Neural cell (in vitro differentiated cells): ENCODE results near the gene EEF1AKMT3. TPM values are rescaled to one million over a fixed set of nuclear protein-coding genes. Genes with fewer than 3 reads are reported as not detected.

Experiments used
- H2AFZ ChIP-seq: fragments of 200-600, 300-800 bp; sonication (generic), shearing (Covaris generic); 2 replicates; pipeline ENCODE4 v1.6.0; 2014; ENCODE audit warnings: low read depth, mild to moderate bottlenecking, antibody characterized with exemption, low read length, moderate library complexity
- H3F3A ChIP-seq: fragments of 200-600 bp; shearing (Covaris generic); 2 replicates; pipeline ENCODE4 v1.6.1; 2016; ENCODE audit warnings: mild to moderate bottlenecking, moderate library complexity, mixed read lengths, antibody characterized with exemption, low read length; ENCODE audit not compliant: insufficient read depth, poor library complexity, severe bottlenecking
- H3K27ac ChIP-seq: fragments of 200-600, 300-800 bp; sonication (generic), shearing (Covaris generic); 2 replicates; pipeline ENCODE4 v1.5.1; 2014; ENCODE audit warnings: mild to moderate bottlenecking, low read length, moderate library complexity
- H3K27me3 ChIP-seq: fragments of 300-800, 200-600 bp; sonication (generic), shearing (Covaris generic); 2 replicates; pipeline ENCODE4 v1.6.0; 2014; ENCODE audit warnings: mild to moderate bottlenecking, low read depth, low read length, moderate library complexity; ENCODE audit not compliant: insufficient read depth
- H3K36me3 ChIP-seq: fragments of 300-800, 200-600 bp; sonication (generic), shearing (Covaris generic); 2 replicates; pipeline ENCODE4 v1.5.1; 2014; ENCODE audit warnings: mild to moderate bottlenecking, antibody characterized with exemption, low read length, moderate library complexity; ENCODE audit not compliant: insufficient read depth
- H3K4me2 ChIP-seq: fragments of 300-800, 200-600 bp; sonication (generic), shearing (Covaris generic); 2 replicates; pipeline ENCODE4 v1.6.0; 2014; ENCODE audit warnings: mild to moderate bottlenecking, low read length
- H3K4me3 ChIP-seq: fragments of 300-800, 200-600 bp; sonication (generic), shearing (Covaris generic); 2 replicates; pipeline ENCODE4 v1.5.1; 2014; ENCODE audit warnings: mild to moderate bottlenecking, low read length, moderate library complexity
- H3K79me2 ChIP-seq: fragments of 200-600 bp; shearing (Covaris generic); replicated peaks from 2 replicates; pipeline ENCODE4 v1.6.0; 2014; ENCODE audit warnings: mild to moderate bottlenecking, low read length, moderate library complexity; ENCODE audit not compliant: insufficient read depth
- H3K9ac ChIP-seq: fragments of 300-800, 200-600 bp; sonication (generic), shearing (Covaris generic); 2 replicates; pipeline ENCODE4 v1.6.1; 2016; ENCODE audit warnings: mild to moderate bottlenecking, low read length, mixed read lengths
- H3K9me2 ChIP-seq: fragments of 200-600 bp; shearing (Covaris generic); 2 replicates; pipeline ENCODE4 v1.6.1; 2016; ENCODE audit warnings: mild to moderate bottlenecking, low read length, mixed read lengths; ENCODE audit not compliant: insufficient read depth
- H3K9me3 ChIP-seq: fragments of 200-600, 300-800 bp; sonication (generic), shearing (Covaris generic); 2 replicates; pipeline ENCODE4 v1.6.1; 2016; ENCODE audit warnings: mild to moderate bottlenecking, mixed run types, low read length, moderate library complexity, mixed read lengths
- H4K20me1 ChIP-seq: fragments of 200-600 bp; shearing (Covaris generic); 2 replicates; pipeline ENCODE4 v1.6.1; 2016; ENCODE audit warnings: mild to moderate bottlenecking, mixed run types; ENCODE audit not compliant: insufficient read depth
- CTCF ChIP-seq: fragments of 450-650 bp; IDR thresholded peaks from 2 replicates; pipeline ENCODE4 v1.5.1; 2014; ENCODE audit warnings: antibody characterized with exemption, mild to moderate bottlenecking, moderate library complexity; ENCODE audit not compliant: poor library complexity, severe bottlenecking
- EP300 ChIP-seq: fragments of 450-650 bp; conservative IDR thresholded peaks from 2 replicates; pipeline ENCODE4 v1.6.1; 2014; ENCODE audit warnings: antibody characterized with exemption, mild to moderate bottlenecking, moderate library complexity; ENCODE audit not compliant: poor library complexity, severe bottlenecking
- EZH2 ChIP-seq: fragments of 200-600, 300-800 bp; shearing (Covaris generic), sonication (generic); IDR thresholded peaks from 2 replicates; pipeline ENCODE4 v1.6.1; 2014; ENCODE audit warnings: antibody characterized with exemption, low read length, borderline replicate concordance, mild to moderate bottlenecking; ENCODE audit not compliant: insufficient read depth, poor library complexity, severe bottlenecking
- MXI1 ChIP-seq: fragments of 450-650 bp; conservative IDR thresholded peaks from 2 replicates; pipeline ENCODE4 v1.6.1; 2014; ENCODE audit warnings: antibody characterized with exemption, mild to moderate bottlenecking; ENCODE audit not compliant: poor library complexity, severe bottlenecking
- POLR2AphosphoS5 ChIP-seq: IDR thresholded peaks from 2 replicates; pipeline ENCODE4 v1.6.1; 2012
- RAD21 ChIP-seq: fragments of 450-650 bp; conservative IDR thresholded peaks from 2 replicates; pipeline ENCODE4 v1.6.1; 2014; ENCODE audit warnings: antibody characterized with exemption, mild to moderate bottlenecking, moderate library complexity
- SMC3 ChIP-seq: fragments of 450-650 bp; conservative IDR thresholded peaks from 2 replicates; pipeline ENCODE4 v1.6.1; 2014; ENCODE audit warnings: antibody characterized with exemption, mild to moderate bottlenecking, moderate library complexity; ENCODE audit not compliant: poor library complexity
- TAF1 ChIP-seq: IDR thresholded peaks from 2 replicates; pipeline ENCODE4 v1.6.1; 2012; ENCODE audit warnings: low read depth
- polyA plus RNA-seq: library from polyadenylated mRNA; depleted of rRNA; stranded (reverse); fragments of >200 nt; gene quantifications from 2 replicates; pipeline ENCODE4 v1.2.3, GENCODE V29; 2014
- TF ChIP-seq, protein P1 (sequence below): IDR thresholded peaks from 2 replicates; pipeline ENCODE4 v1.6.1; 2012; ENCODE audit warnings: borderline replicate concordance

Gene EEF1AKMT3
- polyA plus RNA-seq, 1 donor from 2014 or later = 1.6 TPM

DNA sequence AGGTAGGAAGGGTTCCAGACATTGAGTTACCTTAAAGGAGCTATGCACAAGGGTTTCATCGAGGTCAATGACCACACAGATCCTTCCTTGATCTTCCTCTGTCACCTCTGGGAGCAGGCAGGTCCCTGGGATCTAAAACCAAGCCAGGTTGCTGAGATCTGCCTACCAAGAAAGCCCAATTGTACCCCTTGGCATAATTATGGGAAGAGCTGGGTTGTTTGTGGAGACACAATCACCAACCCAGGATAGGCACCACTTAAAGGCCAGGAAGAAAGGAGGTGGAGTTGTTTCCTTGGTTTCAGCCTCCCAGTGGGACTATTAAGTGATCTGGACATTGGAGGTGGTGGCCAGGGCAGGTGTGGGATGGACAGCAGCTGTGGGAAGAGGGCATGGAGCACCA, 54.6 kb downstream of the EEF1AKMT3 start:
- no peak overlapping the region for H2AFZ ChIP-seq
- H3K27ac ChIP-seq = no peak overlapping the region
- no peak overlapping the region for H3K4me2 ChIP-seq
- H3F3A ChIP-seq = no peaks in the 10 kb centered on the region
- no peak overlapping the region for H3K4me3 ChIP-seq
- no peaks in the 10 kb centered on the region for H3K36me3 ChIP-seq
- H3K79me2 ChIP-seq = peaks cover 30% of the 10 kb centered on the region
- H3K9me2 ChIP-seq = no peaks in the 10 kb centered on the region
- no peaks in the 10 kb centered on the region for H3K27me3 ChIP-seq
- no peak overlapping the region for H3K9ac ChIP-seq
- H3K9me3 ChIP-seq = no peaks in the 10 kb centered on the region
- no peak for TF ChIP-seq MXI1
- TF ChIP-seq EP300 = no peak
- no peak for TF ChIP-seq TAF1
- TF ChIP-seq SMC3 = no peak
- TF ChIP-seq, protein P1, sequence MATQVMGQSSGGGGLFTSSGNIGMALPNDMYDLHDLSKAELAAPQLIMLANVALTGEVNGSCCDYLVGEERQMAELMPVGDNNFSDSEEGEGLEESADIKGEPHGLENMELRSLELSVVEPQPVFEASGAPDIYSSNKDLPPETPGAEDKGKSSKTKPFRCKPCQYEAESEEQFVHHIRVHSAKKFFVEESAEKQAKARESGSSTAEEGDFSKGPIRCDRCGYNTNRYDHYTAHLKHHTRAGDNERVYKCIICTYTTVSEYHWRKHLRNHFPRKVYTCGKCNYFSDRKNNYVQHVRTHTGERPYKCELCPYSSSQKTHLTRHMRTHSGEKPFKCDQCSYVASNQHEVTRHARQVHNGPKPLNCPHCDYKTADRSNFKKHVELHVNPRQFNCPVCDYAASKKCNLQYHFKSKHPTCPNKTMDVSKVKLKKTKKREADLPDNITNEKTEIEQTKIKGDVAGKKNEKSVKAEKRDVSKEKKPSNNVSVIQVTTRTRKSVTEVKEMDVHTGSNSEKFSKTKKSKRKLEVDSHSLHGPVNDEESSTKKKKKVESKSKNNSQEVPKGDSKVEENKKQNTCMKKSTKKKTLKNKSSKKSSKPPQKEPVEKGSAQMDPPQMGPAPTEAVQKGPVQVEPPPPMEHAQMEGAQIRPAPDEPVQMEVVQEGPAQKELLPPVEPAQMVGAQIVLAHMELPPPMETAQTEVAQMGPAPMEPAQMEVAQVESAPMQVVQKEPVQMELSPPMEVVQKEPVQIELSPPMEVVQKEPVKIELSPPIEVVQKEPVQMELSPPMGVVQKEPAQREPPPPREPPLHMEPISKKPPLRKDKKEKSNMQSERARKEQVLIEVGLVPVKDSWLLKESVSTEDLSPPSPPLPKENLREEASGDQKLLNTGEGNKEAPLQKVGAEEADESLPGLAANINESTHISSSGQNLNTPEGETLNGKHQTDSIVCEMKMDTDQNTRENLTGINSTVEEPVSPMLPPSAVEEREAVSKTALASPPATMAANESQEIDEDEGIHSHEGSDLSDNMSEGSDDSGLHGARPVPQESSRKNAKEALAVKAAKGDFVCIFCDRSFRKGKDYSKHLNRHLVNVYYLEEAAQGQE = no peak
- TF ChIP-seq POLR2AphosphoS5 = no peak
- TF ChIP-seq CTCF = no peak
- TF ChIP-seq EZH2 = no peak
- TF ChIP-seq RAD21 = no peak
- H4K20me1 ChIP-seq = peaks cover 8% of the 10 kb centered on the region

DNA sequence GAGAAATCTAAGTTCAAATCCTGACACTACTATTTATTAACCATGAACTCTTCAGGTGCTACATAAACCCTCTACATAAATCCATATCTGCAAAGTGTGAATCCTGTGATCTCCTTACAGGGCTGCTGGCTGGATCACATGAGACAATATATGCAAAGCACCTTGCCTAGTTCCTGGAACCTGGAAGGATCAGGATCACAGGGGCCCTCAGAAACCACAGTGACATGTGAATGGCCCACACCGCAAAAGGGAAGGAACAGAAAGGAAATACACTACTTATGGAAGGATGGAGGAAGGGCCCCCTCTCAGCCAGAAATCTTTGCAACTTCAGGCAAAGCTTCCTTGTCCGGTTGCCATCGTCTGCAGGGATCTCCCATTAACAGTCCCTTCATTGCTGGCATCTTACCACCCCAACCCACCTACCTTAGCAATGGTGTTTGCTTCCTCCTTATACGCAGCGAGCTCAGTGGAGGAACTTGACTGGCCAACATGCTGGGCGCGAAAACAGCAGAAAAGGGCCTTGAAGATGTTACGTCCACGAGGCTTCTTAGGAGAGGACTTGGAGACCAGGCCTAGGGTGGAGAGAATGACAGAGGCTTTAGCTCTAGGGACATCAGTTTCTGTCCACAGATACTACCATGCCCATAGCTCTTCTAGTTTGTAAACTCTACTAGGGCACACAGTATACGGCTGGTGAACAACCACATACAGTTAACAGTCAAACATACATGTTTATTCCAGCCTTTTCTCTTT, 56.8 kb downstream of the EEF1AKMT3 start:
- Histone ChIP-seq H2AFZ (no peak overlapping the region), H4K20me1 (peaks cover 17% of the 10 kb centered on the region), H3K9me2 (no peaks in the 10 kb centered on the region), H3K4me3 (no peak overlapping the region), H3K36me3 (no peaks in the 10 kb centered on the region), H3K27me3 (no peaks in the 10 kb centered on the region), H3K9ac (no peak overlapping the region), H3K4me2 (no peak overlapping the region), H3F3A (no peaks in the 10 kb centered on the region), H3K79me2 (peaks cover 43% of the 10 kb centered on the region), H3K9me3 (no peaks in the 10 kb centered on the region), H3K27ac (no peak overlapping the region)
- TF ChIP-seq EP300 = no peak
- TF ChIP-seq, protein P1 = no peak
- no peak for TF ChIP-seq CTCF
- no peak for TF ChIP-seq RAD21
- no peak for TF ChIP-seq SMC3
- TF ChIP-seq MXI1 = no peak
- no peak for TF ChIP-seq EZH2
- no peak for TF ChIP-seq TAF1
- TF ChIP-seq POLR2AphosphoS5 = no peak
